Measurements from ENCODE around the gene ICAM1.

ICAM1 gene

GRCh38 chr19:10295305-10295846 is 24.5 kb downstream of the ICAM1 start:
- no peak for DNase-seq

GRCh38 chr19:10295847-10296591 is 25.1 kb downstream of the ICAM1 start:
- no peak for DNase-seq

- DNase-seq, result no peak
Observed at GRCh38 chr19:10299545-10300458, 28.9 kb downstream of the ICAM1 start.

GRCh38 chr19:10305139-10305806 is 34.4 kb downstream of the ICAM1 start:
- DNase-seq, result peak; percentile 72

- DNase-seq, result no peak
Observed at GRCh38 chr19:10306327-10306726, 35.4 kb downstream of the ICAM1 start.

GRCh38 chr19:10309423-10309822 is 38.5 kb downstream of the ICAM1 start, which contains the start of gene ZGLP1:
TSS of gene ZGLP1 (minus strand) at chr19:10309815.
- DNase-seq, result no peak

GRCh38 chr19:10315335-10316214 is 44.7 kb downstream of the ICAM1 start, which contains the start of gene FDX2:
TSS of gene FDX2 (minus strand) at chr19:10316015. CDS start at chr19:10315996, 19 bp downstream.
- peak; percentile 79 for DNase-seq

GRCh38 chr19:10316229-10317044 is 45.5 kb downstream of the ICAM1 start:
- DNase-seq, result no peak

GRCh38 chr19:10317045-10317856 is 46.3 kb downstream of the ICAM1 start:
- no peak for DNase-seq

- DNase-seq, result no peak
Observed at GRCh38 chr19:10317857-10318462, 47.0 kb downstream of the ICAM1 start.

- DNase-seq, result no peak
Observed at GRCh38 chr19:10318807-10319682, 48.1 kb downstream of the ICAM1 start.

- DNase-seq, result no peak
Observed at GRCh38 chr19:10320602-10321416, 49.9 kb downstream of the ICAM1 start.

GRCh38 chr19:10321417-10321797 is 50.5 kb downstream of the ICAM1 start:
- DNase-seq, result no peak

- no peak for DNase-seq
Observed at GRCh38 chr19:10321874-10322835, 51.2 kb downstream of the ICAM1 start.

- no peak for DNase-seq
Observed at GRCh38 chr19:10325732-10326131, 54.8 kb downstream of the ICAM1 start.

GRCh38 chr19:10327793-10328192 is 56.9 kb downstream of the ICAM1 start:
- DNase-seq, result no peak

Measured in fibroblast of upper back skin (primary cell).